ENCODE results near the gene ATP6V1B1.
A peak's percentile ranks its signal among the peaks of the same experiment; 100 is the strongest.

ATP6V1B1 gene

DNA sequence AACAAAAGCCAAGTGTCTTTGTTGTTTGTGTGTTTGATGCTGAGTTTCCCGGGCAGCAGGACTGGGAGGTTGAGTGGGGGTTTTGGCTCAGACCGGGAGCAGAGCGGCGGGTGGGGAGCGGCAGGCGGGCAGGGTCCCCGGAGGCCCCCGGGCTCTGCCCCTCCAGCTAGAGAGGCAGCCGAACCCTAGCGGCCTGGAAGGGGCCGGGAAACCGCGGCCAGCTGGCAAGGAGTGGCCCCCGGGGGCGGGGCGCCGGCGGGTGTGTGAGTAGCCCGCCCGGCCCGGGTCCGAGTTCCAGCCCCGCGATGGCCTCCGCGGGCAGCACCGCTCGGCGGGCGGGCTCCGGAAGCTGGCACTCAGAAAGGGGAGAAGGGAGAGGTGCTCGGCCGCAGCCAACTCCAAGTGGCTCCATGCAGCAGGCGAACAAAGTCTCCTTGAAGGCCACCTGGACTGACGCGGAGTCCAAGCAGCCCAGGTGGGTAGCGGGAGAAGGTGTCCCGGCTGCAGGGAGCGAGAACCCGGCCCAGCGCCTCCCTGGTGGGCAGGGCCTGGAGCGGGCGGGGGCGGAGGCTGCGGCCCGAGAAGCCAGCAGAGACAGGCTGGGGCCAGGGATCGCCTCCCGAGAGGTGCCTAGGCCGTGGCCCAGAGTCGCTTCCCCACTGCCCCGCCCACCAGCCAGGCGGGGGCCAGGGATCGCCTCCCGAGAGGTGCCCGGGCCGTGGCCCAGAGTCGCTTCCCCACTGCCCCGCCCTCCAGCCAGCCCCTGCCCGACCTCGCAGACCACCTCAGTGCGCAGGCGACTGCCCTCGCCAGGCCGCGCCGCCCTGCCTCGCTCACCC is 42.9 kb downstream of the ATP6V1B1 start, which contains the start of gene ANKRD53:
Gene ANKRD53 (plus strand): TSS at position 290 of the 839 bp plus-strand sequence. CDS start 16 bp downstream, at position 306.
- no peak for DNase-seq

GRCh38 chr2:70979180-70979488 is 43.4 kb downstream of the ATP6V1B1 start:
- DNase-seq = no peak

GRCh38 chr2:70979626-70980025 is 43.9 kb downstream of the ATP6V1B1 start:
- DNase-seq = no peak

DNA sequence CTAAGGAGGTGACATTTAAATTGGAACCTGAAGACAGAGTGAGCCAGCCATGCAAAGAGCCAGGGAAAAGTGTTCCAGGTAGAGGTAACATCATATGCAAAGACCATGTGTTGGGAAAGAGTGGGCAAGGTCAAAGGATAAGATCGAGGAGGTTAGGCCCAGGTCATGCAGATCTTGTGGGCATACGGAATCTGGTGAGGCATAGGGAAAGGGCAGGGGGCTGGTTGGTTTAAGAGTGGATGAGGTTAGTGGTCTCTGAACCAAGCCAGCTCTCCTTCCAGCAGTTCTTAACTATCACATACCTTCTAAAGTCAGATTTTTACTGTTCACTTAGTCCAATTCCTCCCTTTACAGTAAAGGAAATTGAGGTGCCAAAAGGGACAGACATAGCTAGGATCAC is 45.7 kb downstream of the ATP6V1B1 start:
- DNase-seq = no peak

GRCh38 chr2:70981866-70982810 is 46.4 kb downstream of the ATP6V1B1 start:
- DNase-seq = no peak

GRCh38 chr2:70982971-70983370 is 47.3 kb downstream of the ATP6V1B1 start:
- DNase-seq = no peak

- no peak for DNase-seq
These were observed 48.0 kb downstream of the ATP6V1B1 start for GRCh38 chr2:70983506-70984227.

GRCh38 chr2:70984228-70984575 is 48.5 kb downstream of the ATP6V1B1 start:
- DNase-seq = no peak

- peak; percentile 74 for DNase-seq
These were observed 49.0 kb downstream of the ATP6V1B1 start for GRCh38 chr2:70984576-70985282.

DNA sequence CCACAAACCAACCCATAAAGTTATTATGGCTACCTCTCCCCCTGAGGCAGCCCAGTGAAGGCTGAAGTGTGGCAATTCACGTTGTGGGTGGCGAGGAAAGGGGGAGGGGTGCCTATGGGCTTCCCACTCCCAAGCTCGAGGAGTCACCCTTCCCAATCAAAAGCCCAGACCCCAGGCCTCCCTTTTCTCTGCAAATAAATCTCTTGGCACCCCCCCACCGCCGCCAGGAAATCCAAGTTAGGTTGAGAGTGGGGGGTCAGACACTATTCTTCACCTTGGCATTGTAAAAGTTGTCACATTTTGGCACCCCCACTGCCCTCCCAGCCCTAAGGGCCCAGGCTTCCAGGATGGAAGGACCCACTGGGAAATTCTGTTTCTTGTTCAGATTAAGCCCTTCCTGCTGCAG is 49.6 kb downstream of the ATP6V1B1 start:
- DNase-seq = no peak

DNA sequence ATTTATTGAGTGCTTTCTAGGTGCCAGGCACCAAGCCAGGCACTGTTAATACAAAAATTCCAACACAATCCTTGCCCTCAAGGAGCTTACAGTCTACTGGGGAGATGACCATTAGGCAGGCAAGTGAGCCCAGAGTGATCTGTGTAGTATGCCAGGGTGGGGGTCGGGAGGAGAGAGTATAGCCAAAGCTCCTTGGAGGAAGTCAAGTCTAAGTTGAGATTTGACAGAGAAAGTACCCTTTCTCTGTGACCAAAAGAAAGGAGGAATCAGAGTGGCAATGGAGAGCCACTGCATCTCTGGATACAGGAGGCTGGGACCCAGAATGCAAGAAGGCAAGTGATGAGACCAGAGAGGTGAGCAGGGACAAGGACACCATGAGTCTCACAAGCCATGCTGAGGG is 50.3 kb downstream of the ATP6V1B1 start:
- no peak for DNase-seq

GRCh38 chr2:70986499-70987189 is 50.9 kb downstream of the ATP6V1B1 start:
- DNase-seq = no peak

DNA sequence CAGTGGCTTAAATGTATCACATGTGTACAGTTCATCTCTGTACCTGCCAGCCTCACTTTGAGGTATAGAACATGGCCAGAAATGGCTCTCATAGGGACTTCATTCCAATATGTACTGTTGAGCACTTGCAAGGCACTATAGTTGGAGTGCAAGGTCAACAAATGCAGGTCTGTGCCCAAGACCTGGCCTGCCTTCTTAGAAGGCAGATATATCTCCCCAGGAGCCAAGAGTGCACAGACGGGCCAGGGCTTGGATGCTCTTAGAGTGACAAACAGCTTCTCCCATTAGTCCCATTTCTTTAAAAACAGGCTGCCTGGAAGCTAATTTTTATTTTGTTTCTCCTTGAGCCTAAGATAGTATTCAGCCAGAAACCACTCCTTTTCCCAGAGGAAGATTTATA is 51.7 kb downstream of the ATP6V1B1 start:
- DNase-seq = no peak

GRCh38 chr2:70988151-70988550 is 52.5 kb downstream of the ATP6V1B1 start:
- no peak for DNase-seq

DNA sequence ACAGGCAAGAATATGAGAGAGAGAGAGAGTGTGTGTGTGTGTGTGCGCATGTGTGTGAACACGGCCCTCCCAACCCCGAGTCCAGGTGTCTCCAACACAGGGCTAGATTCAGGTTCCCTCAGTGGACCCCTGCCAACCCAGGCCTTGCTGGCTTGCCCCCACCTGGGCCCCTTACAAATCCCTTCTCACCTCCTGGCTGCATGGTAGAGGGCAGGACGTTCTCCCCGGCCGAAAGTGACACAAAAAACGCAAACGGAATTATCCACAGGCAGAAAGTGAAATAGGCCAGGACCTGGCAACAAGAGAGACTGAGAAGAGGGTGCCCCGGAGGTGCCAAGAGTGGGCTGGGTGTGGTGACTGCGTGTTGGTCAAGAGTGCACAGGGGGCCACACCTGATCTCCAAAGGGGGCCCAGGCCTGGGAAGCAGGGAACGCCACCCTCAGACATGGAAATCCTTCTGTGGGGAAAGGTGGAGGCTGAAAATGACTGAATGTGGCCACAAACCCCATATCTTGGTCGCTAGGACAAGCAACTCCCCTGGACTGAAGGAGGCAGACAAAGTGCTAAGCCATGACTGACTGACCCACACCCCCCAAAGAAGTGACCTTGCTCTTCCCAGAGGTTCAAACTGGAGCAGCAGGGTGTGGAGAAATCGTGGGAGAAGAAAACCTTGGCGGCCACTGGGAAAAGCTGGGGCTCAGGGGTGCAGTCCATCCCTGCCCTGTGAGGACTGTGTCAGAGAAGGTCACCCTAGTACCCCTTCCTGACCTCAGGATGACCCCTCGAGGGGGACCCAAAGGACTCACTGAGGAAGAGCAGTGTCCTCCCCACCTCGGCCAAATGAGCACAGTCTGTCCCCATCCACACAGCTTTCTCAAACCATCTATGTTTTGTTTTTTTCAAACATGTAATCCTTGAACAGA is 53.3 kb downstream of the ATP6V1B1 start:
- DNase-seq = no peak

GRCh38 chr2:70990216-70990615 is 54.5 kb downstream of the ATP6V1B1 start:
- DNase-seq = no peak

- no peak for DNase-seq
These were observed 55.4 kb downstream of the ATP6V1B1 start for GRCh38 chr2:70991142-70991541.

- no peak for DNase-seq
These were observed 56.0 kb downstream of the ATP6V1B1 start for GRCh38 chr2:70991742-70992141.

- DNase-seq = no peak
These were observed 57.5 kb downstream of the ATP6V1B1 start for GRCh38 chr2:70992945-70993853.
